ENCODE results near the gene ARHGEF5.
"Not testable (repeated sequence)": the region's sequence is repeated elsewhere in the genome, so short reads cannot be mapped to it uniquely, and the experiment has no call there.

The ARHGEF5 gene

GRCh38 chr7:144367250-144367649 is 12.0 kb downstream of the ARHGEF5 start:
- in situ Hi-C loops (cut with MboI; ENCODE audit: low pct_unique_long_range_greater_than_20kb, low sequenced_read_pairs, unreplicated experiment); DNase-seq (ENCODE audit: low spot score): not testable (repeated sequence)

- in situ Hi-C loops (cut with MboI; ENCODE audit: low pct_unique_long_range_greater_than_20kb, low sequenced_read_pairs, unreplicated experiment); DNase-seq (ENCODE audit: low spot score): not testable (repeated sequence)
These were observed 14.0 kb downstream of the ARHGEF5 start for GRCh38 chr7:144369221-144369620.

- no peak for TF ChIP-seq CTCF (IDR thresholded peaks at IDR 0.05; ENCODE audit: extremely low read depth, insufficient read depth, missing control alignments)
- in situ Hi-C loops (cut with MboI; ENCODE audit: low pct_unique_long_range_greater_than_20kb, low sequenced_read_pairs, unreplicated experiment) = no loop called here
- DNase-seq (ENCODE audit: low spot score) = no peak
These were observed 23.4 kb downstream of the ARHGEF5 start for GRCh38 chr7:144378651-144379050.

- in situ Hi-C loops (cut with MboI; ENCODE audit: low pct_unique_long_range_greater_than_20kb, low sequenced_read_pairs, unreplicated experiment) = no loop called here
- no peak for TF ChIP-seq CTCF (IDR thresholded peaks at IDR 0.05; ENCODE audit: extremely low read depth, insufficient read depth, missing control alignments)
- DNase-seq (ENCODE audit: low spot score) = no peak
These were observed 24.7 kb downstream of the ARHGEF5 start for GRCh38 chr7:144379776-144380384.

- in situ Hi-C loops (cut with MboI; ENCODE audit: low pct_unique_long_range_greater_than_20kb, low sequenced_read_pairs, unreplicated experiment) = no loop called here
- DNase-seq (ENCODE audit: low spot score) = no peak
- TF ChIP-seq CTCF (IDR thresholded peaks at IDR 0.05; ENCODE audit: extremely low read depth, insufficient read depth, missing control alignments) = no peak
These were observed 28.9 kb downstream of the ARHGEF5 start for GRCh38 chr7:144384071-144384470.

GRCh38 chr7:144384555-144385245 is 29.5 kb downstream of the ARHGEF5 start:
- TF ChIP-seq CTCF (IDR thresholded peaks at IDR 0.05; ENCODE audit: extremely low read depth, insufficient read depth, missing control alignments) = no peak
- in situ Hi-C loops (cut with MboI; ENCODE audit: low pct_unique_long_range_greater_than_20kb, low sequenced_read_pairs, unreplicated experiment) = no loop called here
- no peak for DNase-seq (ENCODE audit: low spot score)

GRCh38 chr7:144386741-144387140 is 31.5 kb downstream of the ARHGEF5 start:
- in situ Hi-C loops (cut with MboI; ENCODE audit: low pct_unique_long_range_greater_than_20kb, low sequenced_read_pairs, unreplicated experiment) = no loop called here
- TF ChIP-seq CTCF (IDR thresholded peaks at IDR 0.05; ENCODE audit: extremely low read depth, insufficient read depth, missing control alignments) = no peak
- DNase-seq (ENCODE audit: low spot score) = no peak

All from GM13977 (cell line).